HG02852 (cell line): ENCODE results near the gene ATM.
"Not testable (repeated sequence)": the region's sequence is repeated elsewhere in the genome, so short reads cannot be mapped to it uniquely, and the experiment has no call there.

Source experiments
- ATAC-seq: cut with Tn5 transposase; IDR thresholded peaks from one replicate; pipeline ENCODE4 v1.9.1; 2021; ENCODE audit warnings: mild to moderate bottlenecking, moderate library complexity; ENCODE audit not compliant: unreplicated experiment

Gene ATM

GRCh38 chr11:108221911-108222573 lies 825 bp upstream of the ATM start:
- peak; percentile 1 for ATAC-seq

DNA sequence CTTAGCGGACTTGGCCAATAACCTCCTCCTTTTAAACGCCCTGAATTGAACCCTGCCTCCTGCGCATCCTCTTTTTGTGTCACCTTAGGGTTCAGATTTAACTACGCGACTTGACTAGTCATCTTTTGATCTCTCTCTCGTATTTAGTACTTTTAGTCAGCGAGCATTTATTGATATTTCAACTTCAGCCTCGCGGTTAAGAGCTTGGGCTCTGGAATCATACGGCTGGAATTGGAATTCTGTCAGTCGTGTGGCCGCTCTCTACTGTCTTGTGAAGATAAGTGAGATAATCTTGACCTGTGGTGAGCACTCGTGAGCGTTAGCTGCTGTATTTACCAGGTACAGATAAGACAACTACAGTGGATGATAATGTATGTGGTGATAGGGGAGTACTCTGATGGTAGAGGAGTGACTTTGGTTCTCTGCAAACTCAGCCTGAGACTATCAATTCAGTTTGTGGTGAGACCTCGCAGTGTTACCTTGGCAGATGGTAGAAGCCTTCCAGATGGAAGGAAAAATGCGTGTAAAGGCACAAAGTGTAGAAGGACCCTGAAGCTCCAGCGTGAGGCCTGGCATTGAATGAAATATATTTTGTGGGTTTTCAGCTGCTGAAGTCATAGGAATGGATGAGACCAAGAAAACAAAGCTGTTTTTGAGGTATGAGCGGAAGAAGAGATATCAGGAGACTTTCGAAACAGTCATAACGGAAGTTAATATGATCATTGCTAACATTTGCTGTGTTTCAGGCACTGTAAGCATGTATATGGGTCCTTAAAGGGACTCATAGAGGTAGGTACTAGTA lies 682 bp downstream of the ATM start:
- ATAC-seq = peak; percentile 32

DNA sequence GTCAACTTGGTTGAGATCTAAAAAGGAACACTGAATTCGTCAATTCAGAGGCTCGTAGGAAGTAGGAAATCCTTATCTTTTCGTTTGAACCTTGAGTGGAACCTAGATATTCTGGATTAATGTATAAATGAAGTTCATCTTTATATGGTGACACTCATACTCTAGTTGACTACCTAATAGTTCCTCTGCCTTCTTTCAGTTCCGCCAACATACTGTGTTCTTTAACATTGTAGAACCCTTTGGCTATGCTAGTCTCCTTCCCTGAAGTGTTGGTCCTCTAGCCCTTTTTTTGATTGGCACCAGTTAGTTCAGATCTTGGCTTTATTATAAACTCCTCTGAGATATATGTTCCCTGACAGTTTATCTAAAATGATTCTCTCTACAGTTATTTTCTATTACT lies 1.5 kb downstream of the ATM start:
- no peak for ATAC-seq

DNA sequence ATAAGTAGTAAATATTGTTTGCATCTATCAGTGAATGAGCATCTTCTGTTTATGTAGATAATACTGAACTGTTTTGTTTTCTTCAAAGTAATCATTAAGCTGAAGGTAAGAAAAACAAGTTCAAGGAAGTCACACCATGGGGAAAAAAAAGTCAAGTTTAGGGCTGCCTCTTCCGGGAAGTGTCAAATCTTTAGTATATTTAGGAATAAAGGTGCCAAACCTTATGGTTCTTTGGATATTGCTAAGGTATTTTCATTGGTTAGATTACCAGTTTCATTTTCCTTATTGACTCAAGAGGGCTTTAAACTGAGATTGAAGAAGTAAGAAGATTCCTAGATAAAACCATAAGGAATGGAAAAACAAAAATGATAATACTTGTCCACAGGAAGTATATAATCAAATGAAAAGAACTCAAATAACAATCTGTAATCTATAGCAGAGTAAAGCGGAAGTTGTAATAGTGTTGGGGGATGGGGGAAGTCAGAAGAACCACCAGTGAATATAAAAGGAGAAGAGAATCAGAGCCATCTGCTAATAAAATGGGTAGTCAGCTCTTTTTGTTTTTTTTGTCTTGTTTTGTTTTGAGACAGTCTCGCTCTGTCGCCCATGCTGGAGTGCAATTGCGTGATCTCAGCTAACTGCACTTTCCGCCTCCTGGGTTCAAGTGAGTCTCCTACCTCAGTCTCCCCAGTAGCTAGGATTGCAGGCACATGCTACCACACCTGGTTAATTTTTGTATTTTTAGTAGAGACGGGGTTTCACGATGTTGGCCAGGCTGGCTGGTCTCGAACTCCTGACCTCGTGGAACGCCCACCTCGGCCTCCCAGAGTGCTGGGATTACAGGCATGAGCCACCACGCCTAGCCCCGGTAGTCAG lies 2.3 kb downstream of the ATM start:
- no peak for ATAC-seq

DNA sequence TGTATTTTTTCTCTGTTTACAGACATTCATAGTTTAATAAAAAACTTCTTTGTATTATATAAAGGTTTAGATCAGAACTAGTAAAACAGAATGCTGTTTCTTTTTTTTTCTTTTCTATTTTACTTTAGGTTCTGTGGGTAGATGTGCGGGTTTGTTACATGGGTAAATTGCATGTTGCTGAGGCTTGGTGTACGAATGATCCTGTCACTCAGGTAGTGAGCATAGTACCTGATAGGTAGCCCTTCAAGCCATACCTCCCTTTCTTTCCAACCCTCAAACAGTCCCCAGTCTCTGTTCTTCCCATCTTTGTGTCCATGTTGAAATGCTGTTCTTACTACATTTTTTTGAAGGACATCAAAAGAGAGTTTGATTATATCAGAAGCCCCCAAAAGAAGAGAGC lies 3.2 kb downstream of the ATM start:
- no peak for ATAC-seq

- ATAC-seq = no peak
Observed at GRCh38 chr11:108228251-108228650, 5.4 kb downstream of the ATM start.

GRCh38 chr11:108233277-108233945 lies 10.5 kb downstream of the ATM start:
- no peak for ATAC-seq

DNA sequence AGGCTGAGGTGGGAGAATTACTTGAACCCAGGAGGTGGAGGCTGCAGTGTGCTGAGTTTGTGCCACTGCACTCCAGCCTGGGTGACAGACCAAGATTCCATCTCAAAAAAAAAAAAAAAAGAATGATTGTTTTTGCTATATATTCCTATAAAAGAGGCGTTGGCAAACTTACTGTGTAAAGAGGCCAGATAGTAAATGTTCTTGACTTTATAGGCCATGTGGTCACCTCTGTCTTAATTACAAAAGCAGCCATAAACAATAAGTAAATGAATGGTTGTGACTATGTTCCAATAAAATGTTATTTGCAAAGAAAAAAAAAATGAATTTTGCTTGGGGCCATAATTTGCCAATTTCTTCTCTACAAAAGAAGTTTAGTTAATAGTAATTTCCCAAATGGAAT lies 12.3 kb downstream of the ATM start:
- no peak for ATAC-seq

DNA sequence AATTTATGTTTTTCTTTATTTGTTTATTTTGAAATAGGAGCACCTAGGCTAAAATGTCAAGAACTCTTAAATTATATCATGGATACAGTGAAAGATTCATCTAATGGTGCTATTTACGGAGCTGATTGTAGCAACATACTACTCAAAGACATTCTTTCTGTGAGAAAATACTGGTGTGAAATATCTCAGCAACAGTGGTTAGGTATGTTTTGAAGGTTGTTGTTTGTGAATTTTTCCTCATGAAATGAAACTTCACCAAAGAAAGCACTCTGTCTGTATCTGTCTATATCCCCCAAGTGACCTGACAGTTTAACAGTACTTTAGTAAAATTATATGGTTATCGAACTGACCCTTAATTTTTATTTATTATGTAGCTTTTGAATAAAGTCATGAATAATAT lies 12.8 kb downstream of the ATM start:
- no peak for ATAC-seq

GRCh38 chr11:108237058-108237481 lies 14.2 kb downstream of the ATM start:
- ATAC-seq = peak; percentile 50

GRCh38 chr11:108239076-108239475 lies 16.2 kb downstream of the ATM start:
- ATAC-seq = no peak

DNA sequence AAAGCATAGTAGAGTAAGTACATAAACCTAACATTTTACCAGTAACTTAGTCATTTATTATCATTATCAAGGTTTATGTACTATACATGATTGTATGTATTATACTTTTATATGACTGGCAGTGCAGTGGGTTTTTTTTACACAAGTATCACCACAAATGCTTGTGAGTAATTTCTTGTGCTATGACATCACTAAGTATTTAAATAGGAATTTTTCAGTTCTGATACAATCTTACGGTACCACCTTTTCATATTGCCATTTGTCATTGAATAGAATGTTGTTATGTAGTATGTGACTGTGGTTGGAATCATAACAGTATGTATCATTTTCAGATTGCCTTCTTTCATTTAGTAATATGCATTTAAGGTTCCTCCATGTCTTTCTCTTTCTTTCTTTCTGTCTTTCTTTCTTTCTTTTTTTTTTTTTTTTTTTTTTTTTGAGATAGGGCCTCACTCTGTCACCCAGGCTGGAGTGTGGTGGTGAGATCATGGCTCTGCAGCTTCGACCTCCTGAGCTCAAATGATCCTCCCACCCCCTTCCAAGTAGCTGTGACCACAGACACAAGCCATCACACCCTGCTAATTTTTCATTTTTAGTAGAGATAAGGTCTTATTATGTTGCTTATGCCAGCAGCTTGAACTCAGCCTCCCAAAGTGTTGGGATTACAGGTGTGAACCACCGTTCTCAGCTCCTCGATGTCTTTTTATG lies 18.6 kb downstream of the ATM start:
- ATAC-seq = no peak

- ATAC-seq = no peak
Observed at GRCh38 chr11:108242422-108242821, 19.6 kb downstream of the ATM start.

DNA sequence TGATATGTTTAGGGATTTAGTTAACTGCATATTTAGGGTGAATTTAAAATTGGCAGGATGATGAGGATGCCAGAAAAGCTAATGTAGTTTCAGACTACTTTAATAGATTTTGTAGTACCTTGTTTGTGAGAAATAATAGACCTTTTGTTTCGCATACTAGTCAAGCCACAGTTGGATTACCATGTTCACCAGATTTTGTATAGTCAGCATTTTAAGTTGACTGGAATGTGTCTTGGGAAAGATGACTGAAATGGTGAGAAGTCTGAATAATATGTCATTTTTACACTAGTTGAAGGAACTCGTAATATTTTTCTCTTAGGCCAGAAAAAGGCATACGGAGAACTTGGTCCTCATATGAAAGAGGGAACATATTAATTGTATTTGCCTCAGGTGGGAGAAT lies 23.4 kb downstream of the ATM start:
- no peak for ATAC-seq

GRCh38 chr11:108246885-108247284 lies 24.0 kb downstream of the ATM start:
- no peak for ATAC-seq

- no peak for ATAC-seq
Observed at GRCh38 chr11:108253176-108253575, 30.3 kb downstream of the ATM start.

- no peak for ATAC-seq
Observed at GRCh38 chr11:108269583-108269982, 46.7 kb downstream of the ATM start.

GRCh38 chr11:108276985-108277616 lies 54.2 kb downstream of the ATM start:
- not testable (repeated sequence) for ATAC-seq

DNA sequence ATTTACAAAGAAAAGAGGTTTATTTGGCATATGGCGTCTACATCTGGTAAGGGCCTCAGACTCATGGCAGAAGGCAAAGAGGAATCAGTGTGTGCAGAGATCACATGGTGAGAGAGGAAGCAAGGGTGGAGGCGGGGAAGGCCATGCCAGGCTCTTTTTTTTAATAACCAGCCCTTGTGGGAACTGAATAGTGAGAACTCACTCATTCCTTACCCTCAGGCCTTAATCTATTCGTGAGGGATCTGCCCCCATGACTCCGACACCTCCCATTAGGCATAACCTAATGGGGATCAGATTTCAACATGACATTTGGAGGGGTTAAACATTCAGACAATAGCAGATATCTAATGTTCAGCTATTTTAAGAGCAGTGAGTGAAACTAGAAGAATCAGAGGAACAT lies 55.7 kb downstream of the ATM start:
- ATAC-seq = no peak

DNA sequence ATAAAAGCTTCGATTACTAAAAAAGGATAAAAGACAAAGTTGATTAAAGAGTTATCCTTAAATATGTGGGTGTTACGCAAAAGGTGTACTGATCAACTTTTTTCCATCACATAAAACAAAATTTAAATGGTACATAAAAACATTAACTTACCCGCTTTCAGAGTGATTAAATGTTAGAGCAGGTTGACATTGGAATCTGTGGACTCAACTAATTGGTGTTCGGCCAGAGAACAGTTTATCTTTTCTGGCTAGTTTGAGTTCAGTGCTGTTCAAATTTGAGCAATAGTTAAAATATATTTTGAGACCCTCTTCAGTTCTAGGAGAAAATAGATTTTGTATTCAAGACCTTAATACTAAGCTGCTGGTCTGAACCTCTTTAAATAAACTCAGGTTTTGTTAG lies 56.1 kb downstream of the ATM start:
- no peak for ATAC-seq
